ENCODE data around the gene AJUBA. TPM values are rescaled to one million over a fixed set of nuclear protein-coding genes. Genes with fewer than 3 reads are reported as not detected.
"Not testable (repeated sequence)": the region's sequence is repeated elsewhere in the genome, so short reads cannot be mapped to it uniquely, and the experiment has no call there.

AJUBA gene
- total RNA-seq, 2 donors from 2014 or later: 1.3 to 1.5 TPM

- H3K9me3 ChIP-seq (ENCODE audit: control insufficient read depth, low read length, poor library complexity, severe bottlenecking): no peaks in the 10 kb centered on the region
- Mint-ChIP-seq H3K4me1 (peaks cover 6% of the 10 kb centered on the region), H3K27me3 (no peaks in the 10 kb centered on the region), H3K4me3 (no peak overlapping the region), H3K27ac (no peak overlapping the region), H3K36me3 (ENCODE audit: low read depth) (no peaks in the 10 kb centered on the region)
- ATAC-seq (no peak), DNase-seq (no peak)
Observed at GRCh38 chr14:23015618-23016017, 33.3 kb upstream of the AJUBA start.

DNA sequence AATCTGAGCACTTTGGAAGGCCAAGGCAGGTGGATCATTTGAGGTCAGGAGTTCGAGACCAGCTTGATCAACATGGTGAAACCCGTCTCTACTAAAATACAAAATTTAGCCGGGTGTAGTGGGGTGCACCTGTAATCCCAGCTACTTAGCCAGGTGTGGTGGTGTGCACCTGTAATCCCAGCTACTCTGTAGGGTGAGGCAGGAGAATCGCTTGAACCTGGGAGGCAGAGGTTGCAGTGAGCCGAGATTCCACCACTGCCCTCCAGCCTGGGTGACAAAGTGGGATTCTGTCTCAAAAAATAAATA, 31.4 kb upstream of the AJUBA start:
- not testable (repeated sequence) for H3K36me3 Mint-ChIP-seq (ENCODE audit: low read depth); H3K4me3 Mint-ChIP-seq; ATAC-seq; H3K27me3 Mint-ChIP-seq; H3K9me3 ChIP-seq (ENCODE audit: control insufficient read depth, low read length, poor library complexity, severe bottlenecking); H3K27ac Mint-ChIP-seq; DNase-seq
- H3K4me1 Mint-ChIP-seq: peaks cover 11% of the 10 kb centered on the region

- H3K36me3 Mint-ChIP-seq (ENCODE audit: low read depth): peaks cover 2% of the 10 kb centered on the region
- DNase-seq: no peak
- no peak overlapping the region for H3K4me3 Mint-ChIP-seq
- ATAC-seq: no peak
- H3K4me1 Mint-ChIP-seq: peaks cover 15% of the 10 kb centered on the region
- H3K9me3 ChIP-seq (ENCODE audit: control insufficient read depth, low read length, poor library complexity, severe bottlenecking): no peaks in the 10 kb centered on the region
- no peaks in the 10 kb centered on the region for H3K27me3 Mint-ChIP-seq
- no peak overlapping the region for H3K27ac Mint-ChIP-seq
Observed at GRCh38 chr14:23013054-23013748, 30.9 kb upstream of the AJUBA start.

DNA sequence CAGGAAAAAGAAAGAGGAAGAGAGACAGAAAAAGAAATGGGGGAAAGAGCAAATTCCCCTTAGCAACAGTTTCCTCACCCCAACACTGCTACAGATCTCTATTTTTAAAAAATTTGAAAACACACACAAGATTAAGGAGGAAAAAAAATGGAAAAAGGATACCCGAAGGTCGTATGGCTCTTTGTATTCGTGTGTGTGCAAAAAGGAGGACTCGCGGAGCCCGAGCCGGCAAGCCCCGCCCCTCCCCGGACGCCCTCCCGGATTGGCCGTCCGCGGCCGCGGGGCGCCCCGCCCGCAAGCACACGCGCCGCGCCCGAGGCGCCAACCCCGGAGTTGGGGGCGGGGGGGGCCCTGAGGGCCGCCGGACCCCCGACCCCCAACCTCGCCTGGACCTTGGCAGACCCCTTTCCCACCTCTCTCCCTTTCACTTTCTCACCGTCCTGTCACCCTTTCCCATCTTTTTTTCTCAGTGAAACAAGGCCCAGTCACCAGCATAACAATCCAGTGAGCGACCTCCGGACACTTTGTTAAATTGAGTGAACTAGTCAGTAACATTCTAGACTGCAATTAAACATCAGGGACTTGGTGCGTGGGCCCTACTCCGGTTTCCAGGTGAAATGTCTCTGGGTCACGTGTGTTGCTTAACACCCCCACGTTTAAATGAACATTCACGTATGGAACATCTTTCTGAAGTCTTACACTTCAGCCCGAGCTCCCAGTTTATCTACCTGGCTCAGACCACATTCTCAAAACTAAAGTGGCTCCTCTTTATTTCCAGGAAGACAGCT, 27.8 kb upstream of the AJUBA start, which contains the start of gene C14orf93:
TSS of gene C14orf93 (minus strand) at position 205 of the 788 bp plus-strand sequence. CDS start 11,120 bp downstream, outside the sequence.
- no peaks in the 10 kb centered on the region for H3K9me3 ChIP-seq (ENCODE audit: control insufficient read depth, low read length, poor library complexity, severe bottlenecking)
- ATAC-seq (peak; percentile 24), DNase-seq (peak; percentile 63 to 72 (median 65))
- peak within 1 kb of the TSS; percentile 96 for H3K27ac Mint-ChIP-seq
- H3K36me3 Mint-ChIP-seq (ENCODE audit: low read depth): peaks cover 2% of the 10 kb centered on the region
- peaks cover 13% of the 10 kb centered on the region for H3K4me1 Mint-ChIP-seq
- H3K27me3 Mint-ChIP-seq: no peaks in the 10 kb centered on the region
- peak within 1 kb of the TSS; percentile 93 for H3K4me3 Mint-ChIP-seq

DNA sequence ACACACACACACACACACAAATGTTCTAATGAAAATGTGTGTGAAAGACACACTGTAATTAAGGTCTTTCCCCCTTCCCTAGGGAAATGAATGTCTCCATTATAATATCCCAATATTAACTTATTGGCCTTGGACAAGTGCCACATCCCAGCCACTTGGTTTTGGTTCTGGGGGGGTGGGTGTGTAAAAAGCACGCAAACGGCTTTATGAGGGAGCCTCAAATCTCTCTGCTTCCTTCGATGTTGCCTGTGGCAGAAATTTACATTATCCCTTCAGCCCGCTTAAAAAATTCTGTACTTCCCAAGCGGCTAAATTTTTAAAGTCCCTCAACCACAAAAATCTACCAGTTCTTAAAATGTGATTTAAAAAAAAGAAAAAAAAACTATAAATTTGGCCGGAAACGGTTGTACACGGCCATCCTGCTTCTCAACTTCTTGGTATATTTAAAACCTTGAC, 27.2 kb upstream of the AJUBA start:
- ATAC-seq (no peak), DNase-seq (no peak)
- H3K27ac Mint-ChIP-seq: peak overlapping the region; percentile 96
- no peaks in the 10 kb centered on the region for H3K27me3 Mint-ChIP-seq
- peaks cover 15% of the 10 kb centered on the region for H3K4me1 Mint-ChIP-seq
- no peaks in the 10 kb centered on the region for H3K9me3 ChIP-seq (ENCODE audit: control insufficient read depth, low read length, poor library complexity, severe bottlenecking)
- peak overlapping the region; percentile 93 for H3K4me3 Mint-ChIP-seq
- peaks cover 2% of the 10 kb centered on the region for H3K36me3 Mint-ChIP-seq (ENCODE audit: low read depth)

DNA sequence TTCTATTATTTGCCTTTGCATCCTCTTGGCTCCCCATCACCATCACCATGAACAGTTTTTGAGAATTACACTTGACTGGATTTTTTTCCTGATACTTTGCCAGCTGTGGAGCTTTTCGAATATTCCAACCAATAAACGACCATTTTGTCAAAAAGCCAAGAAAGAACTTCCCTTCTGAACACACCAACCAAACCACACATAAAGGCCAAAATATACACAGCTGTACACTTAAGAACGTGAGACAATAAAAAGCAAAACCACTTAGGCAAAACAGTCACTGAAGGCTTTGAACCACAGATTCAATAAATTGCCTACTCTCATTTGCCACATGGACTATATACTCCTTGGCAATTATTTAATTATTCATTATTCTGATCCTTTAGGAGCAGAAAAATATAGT, 26.5 kb upstream of the AJUBA start:
- no peaks in the 10 kb centered on the region for H3K27me3 Mint-ChIP-seq
- peaks cover 2% of the 10 kb centered on the region for H3K36me3 Mint-ChIP-seq (ENCODE audit: low read depth)
- H3K4me1 Mint-ChIP-seq: peaks cover 15% of the 10 kb centered on the region

DNA sequence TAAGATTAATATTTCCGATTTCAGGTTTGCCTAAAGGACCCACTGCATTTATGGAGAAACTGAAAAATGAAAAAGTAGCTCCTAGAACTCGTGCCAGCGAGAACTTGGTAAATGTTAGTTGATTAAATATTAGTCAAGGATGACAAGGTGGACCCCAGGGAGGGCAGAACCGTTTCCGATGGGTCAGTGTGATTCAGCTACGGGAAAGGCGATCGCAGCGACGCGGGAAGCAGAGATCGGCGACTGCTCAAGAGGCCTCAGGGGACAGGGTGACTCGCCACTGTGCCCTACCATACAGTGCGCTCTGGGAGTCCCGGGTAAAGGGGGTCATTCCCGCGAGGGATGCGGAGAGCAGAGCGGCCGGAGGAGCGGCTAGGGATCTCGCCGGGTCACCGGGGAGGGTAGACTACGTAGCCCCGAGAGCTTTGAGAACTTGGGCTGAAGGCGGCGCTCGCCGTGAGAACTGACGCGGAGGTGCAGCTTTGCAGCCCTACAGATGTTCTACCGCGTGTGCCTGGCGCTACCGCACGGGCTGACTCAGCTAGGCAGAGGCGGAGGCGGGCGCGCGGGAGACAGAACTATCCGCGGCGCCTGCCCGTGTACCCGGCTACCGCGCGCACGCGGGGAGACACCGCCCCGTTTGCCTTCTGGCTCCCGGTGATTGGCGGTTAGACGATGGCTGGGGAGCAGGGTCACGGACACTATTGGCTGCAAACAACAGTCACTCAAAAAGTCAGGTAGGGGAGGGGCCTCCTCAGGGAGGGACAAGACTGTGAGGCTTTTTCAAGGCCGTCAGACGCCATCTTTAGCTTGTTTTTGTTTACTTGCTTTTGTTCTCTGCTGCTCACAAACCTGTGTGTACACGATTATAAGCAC, 24.4 kb upstream of the AJUBA start:
- peaks cover 2% of the 10 kb centered on the region for H3K36me3 Mint-ChIP-seq (ENCODE audit: low read depth)
- ATAC-seq: peak; percentile 95

More for the DNA sequence above, 26.5 kb upstream of the AJUBA start:
- ATAC-seq: no peak
- no peaks in the 10 kb centered on the region for H3K9me3 ChIP-seq (ENCODE audit: control insufficient read depth, low read length, poor library complexity, severe bottlenecking)
- no peak for DNase-seq
- peak overlapping the region; percentile 96 for H3K27ac Mint-ChIP-seq
- peak overlapping the region; percentile 50 for H3K4me3 Mint-ChIP-seq

GRCh38 chr14:23006188-23006534, 23.8 kb upstream of the AJUBA start:
- H3K4me1 Mint-ChIP-seq: peaks cover 13% of the 10 kb centered on the region
- peak overlapping the region; percentile 95 for H3K4me3 Mint-ChIP-seq
- no peak for DNase-seq
- H3K36me3 Mint-ChIP-seq (ENCODE audit: low read depth): peaks cover 2% of the 10 kb centered on the region
- ATAC-seq: no peak
- H3K9me3 ChIP-seq (ENCODE audit: control insufficient read depth, low read length, poor library complexity, severe bottlenecking): no peaks in the 10 kb centered on the region
- H3K27me3 Mint-ChIP-seq: no peaks in the 10 kb centered on the region
- H3K27ac Mint-ChIP-seq: peak overlapping the region; percentile 96

More for the DNA sequence above, 24.4 kb upstream of the AJUBA start:
- DNase-seq: peak; percentile 94 to 95 (median 95)
- peaks cover 15% of the 10 kb centered on the region for H3K4me1 Mint-ChIP-seq
- H3K27me3 Mint-ChIP-seq: no peaks in the 10 kb centered on the region
- peak overlapping the region; percentile 96 for H3K27ac Mint-ChIP-seq
- peak overlapping the region; percentile 95 for H3K4me3 Mint-ChIP-seq
- no peaks in the 10 kb centered on the region for H3K9me3 ChIP-seq (ENCODE audit: control insufficient read depth, low read length, poor library complexity, severe bottlenecking)

- H3K27me3 Mint-ChIP-seq: no peaks in the 10 kb centered on the region
- H3K4me1 Mint-ChIP-seq: peaks cover 12% of the 10 kb centered on the region
- no peak for ATAC-seq
- peak overlapping the region; percentile 95 for H3K4me3 Mint-ChIP-seq
- no peak for DNase-seq
- peaks cover 2% of the 10 kb centered on the region for H3K36me3 Mint-ChIP-seq (ENCODE audit: low read depth)
- peak overlapping the region; percentile 96 for H3K27ac Mint-ChIP-seq
- H3K9me3 ChIP-seq (ENCODE audit: control insufficient read depth, low read length, poor library complexity, severe bottlenecking): no peaks in the 10 kb centered on the region
Observed at GRCh38 chr14:23005451-23006187, 23.3 kb upstream of the AJUBA start.

DNA sequence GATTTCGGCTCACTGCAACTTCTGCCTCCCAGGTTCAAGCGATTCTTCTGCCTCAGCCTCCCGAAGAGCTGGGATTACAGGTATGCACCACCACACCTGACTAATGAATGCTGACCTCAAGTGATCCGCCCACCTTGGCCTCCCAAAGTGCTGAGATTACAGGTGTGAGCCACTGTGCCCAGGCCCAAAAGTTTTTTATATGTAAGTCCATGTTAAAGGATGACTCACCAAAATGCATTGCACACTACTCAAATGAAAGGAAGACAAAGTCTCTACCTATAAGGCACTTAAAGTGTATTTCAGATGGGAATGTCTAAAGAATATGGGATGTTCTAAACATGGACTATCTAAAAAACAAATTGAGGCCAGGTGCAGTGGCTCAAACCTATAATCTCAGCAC, 21.9 kb upstream of the AJUBA start:
- not testable (repeated sequence) for ATAC-seq; H3K4me1 Mint-ChIP-seq; H3K27ac Mint-ChIP-seq; H3K27me3 Mint-ChIP-seq; H3K9me3 ChIP-seq (ENCODE audit: control insufficient read depth, low read length, poor library complexity, severe bottlenecking); DNase-seq; H3K36me3 Mint-ChIP-seq (ENCODE audit: low read depth); H3K4me3 Mint-ChIP-seq

DNA sequence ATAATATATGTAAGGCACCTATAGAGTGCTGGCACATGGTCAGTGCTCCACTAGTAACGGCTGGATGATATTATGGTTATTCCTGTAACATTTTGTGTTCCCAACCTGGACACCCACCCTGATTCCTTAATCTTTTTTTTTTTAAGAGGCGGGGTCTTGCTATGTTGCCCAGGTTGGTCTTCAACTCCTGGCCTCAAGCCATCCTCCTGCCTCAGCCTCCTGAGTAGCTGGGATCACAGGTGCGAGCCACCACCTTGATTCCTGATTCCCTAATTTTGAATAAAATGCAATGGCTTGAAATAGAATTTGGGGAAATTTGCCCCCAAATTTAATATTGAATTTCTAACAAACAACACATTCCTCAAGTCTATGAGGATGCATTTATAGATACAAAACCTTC, 20.2 kb upstream of the AJUBA start:
- Mint-ChIP-seq H3K4me1 (peaks cover 4% of the 10 kb centered on the region), H3K27ac (no peak overlapping the region), H3K27me3 (no peaks in the 10 kb centered on the region), H3K36me3 (ENCODE audit: low read depth) (no peaks in the 10 kb centered on the region), H3K4me3 (no peak overlapping the region)
- no peaks in the 10 kb centered on the region for H3K9me3 ChIP-seq (ENCODE audit: control insufficient read depth, low read length, poor library complexity, severe bottlenecking)
- DNase-seq (no peak), ATAC-seq (no peak)

- Mint-ChIP-seq H3K27ac (no peak overlapping the region), H3K4me1 (peaks cover 4% of the 10 kb centered on the region), H3K36me3 (ENCODE audit: low read depth) (peaks cover under 1% of the 10 kb centered on the region), H3K27me3 (no peaks in the 10 kb centered on the region), H3K4me3 (no peak overlapping the region)
- no peak for DNase-seq
- no peak for ATAC-seq
- no peaks in the 10 kb centered on the region for H3K9me3 ChIP-seq (ENCODE audit: control insufficient read depth, low read length, poor library complexity, severe bottlenecking)
Observed at GRCh38 chr14:23000860-23001259, 18.5 kb upstream of the AJUBA start.

Data from T-helper 17 cell (primary cell).